K562 (cell line): ENCODE measurements around the gene TENM4. TPM values are rescaled to one million over a fixed set of nuclear protein-coding genes. Genes with fewer than 3 reads are reported as not detected.

ENCODE experiments used
- ATAC-seq: fragments of 200-7000 bp; cut with Tn5 transposase; 3 replicates; pipeline ENCODE4 v1.9.1; 2020; ENCODE audit warnings: moderate library complexity
- BruUV-seq: library from RNA; stranded (reverse); fragments of 400-500 nt; replicated peaks from 2 replicates; lab custom pipeline; 2021; lab: Mats Ljungman, UMichigan
- CTCF ChIA-PET: fragments of 300-600 bp; formaldehyde crosslinking; extraction: SDS; loops from one replicate; lab custom pipeline; 2021; ENCODE audit warnings: low intra/inter-chr PET ratio; lab: Yijun Ruan, JAX
- POLR2A ChIA-PET: fragments of 300-600, 350-650 bp; sonication (Branson Sonifier 250); formaldehyde crosslinking; extraction: SDS; loops from one replicate; lab custom pipeline; 2021; ENCODE audit warnings: antibody characterized with exemption, inconsistent platforms; lab: Yijun Ruan, JAX
- DNase-seq, 4 experiments: peaks; one replicate each; pipeline versions ENCODE4 v3.0.0 to v3.0.0-alpha.2; 2011 to 2018; ENCODE audit warnings: low spot score in 3 of 4, mixed read lengths in 3 of 4; ENCODE audit errors: extremely low read depth in 1 of 4
- FAIRE-seq: peaks from 2 replicates; lab custom pipeline; 2011; peaks lifted over from hg19 to GRCh38; lab: Jason Lieb, UNC
- H2AFZ ChIP-seq: 2 replicates; pipeline ENCODE4 v1.6.0; 2011; ENCODE audit warnings: low read depth, low read length, control low read depth, inconsistent platforms
- H3K27ac ChIP-seq: fragments of 200-600 bp; 3 replicates; pipeline ENCODE4 v1.8.0; 2011; ENCODE audit warnings: low read depth, mild to moderate bottlenecking, control low read depth, inconsistent platforms, low read length, moderate library complexity, mixed read lengths; ENCODE audit errors: extremely low read depth
- H3K27me3 ChIP-seq, 2 experiments: fragments of 300-600 bp in 1 of 2; 2 replicates in 1 of 2; 3 replicates in 1 of 2; pipeline versions ENCODE4 v1.6.0 to v1.8.0; 2011; ENCODE audit warnings: inconsistent platforms in 2 of 2, low read length in 2 of 2, mild to moderate bottlenecking in 1 of 2, mixed read lengths in 1 of 2, moderate library complexity in 1 of 2; ENCODE audit not compliant: control insufficient read depth in 2 of 2, insufficient read depth in 2 of 2
- H3K36me3 ChIP-seq: fragments of 300-600 bp; 3 replicates; pipeline ENCODE4 v1.8.0; 2011; ENCODE audit warnings: mild to moderate bottlenecking, low read length, inconsistent platforms; ENCODE audit not compliant: control insufficient read depth, insufficient read depth
- H3K4me1 ChIP-seq, 2 experiments: fragments of 200-600 bp in 1 of 2; replicated peaks in 1 of 2; 2 replicates in 1 of 2; 3 replicates in 1 of 2; pipeline versions ENCODE4 v1.5.1 to v1.8.0; 2011; ENCODE audit warnings: inconsistent platforms in 2 of 2, low read length in 2 of 2, mild to moderate bottlenecking in 1 of 2, mixed read lengths in 1 of 2, moderate library complexity in 1 of 2; ENCODE audit not compliant: control insufficient read depth in 2 of 2, insufficient read depth in 2 of 2
- H3K4me2 ChIP-seq: 2 replicates; pipeline ENCODE4 v1.6.1; 2011; ENCODE audit warnings: low read length, control low read depth, inconsistent platforms, mixed read lengths; ENCODE audit not compliant: insufficient read depth
- H3K4me3 ChIP-seq: fragments of 200-600 bp; sonication (generic), shearing (Covaris generic); 2 replicates; pipeline ENCODE4 v1.5.1; 2016; ENCODE audit warnings: control low read depth, inconsistent platforms
- H3K79me2 ChIP-seq: fragments of 200-600 bp; 3 replicates; pipeline ENCODE4 v1.8.0; 2011; ENCODE audit warnings: low read length, inconsistent platforms; ENCODE audit not compliant: control insufficient read depth, insufficient read depth
- H3K9ac ChIP-seq, 2 experiments: 2 replicates each; pipeline versions ENCODE4 v1.6.0 to v1.6.1; 2011; ENCODE audit warnings: low read depth in 2 of 2, low read length in 2 of 2, control low read depth in 1 of 2, inconsistent platforms in 1 of 2, mild to moderate bottlenecking in 1 of 2, mixed read lengths in 1 of 2; ENCODE audit not compliant: insufficient read depth in 1 of 2
- H3K9me1 ChIP-seq: one replicate; pipeline ENCODE4 v1.6.0; 2011; ENCODE audit warnings: inconsistent platforms, mild to moderate bottlenecking, low read length, moderate library complexity; ENCODE audit not compliant: control insufficient read depth, insufficient read depth
- H3K9me3 ChIP-seq: replicated peaks from 2 replicates; pipeline ENCODE4 v1.5.1; 2011; ENCODE audit warnings: low read depth, low read length, inconsistent platforms; ENCODE audit not compliant: control insufficient read depth, insufficient read depth
- H4K20me1 ChIP-seq: replicated peaks from 2 replicates; pipeline ENCODE4 v1.6.1; 2011; ENCODE audit warnings: low read length, inconsistent platforms, mixed read lengths; ENCODE audit not compliant: control insufficient read depth, insufficient read depth
- DMBX1 ChIP-seq: fragments of 250-450 bp; sonication (Bioruptor Pico); IDR thresholded peaks from 2 replicates; pipeline ENCODE4 v1.8.0; 2022; ENCODE audit warnings: inconsistent platforms, mild to moderate bottlenecking, moderate library complexity, borderline replicate concordance
- GATA2 ChIP-seq: sonication (generic); formaldehyde crosslinking; IDR thresholded peaks from 2 replicates; pipeline ENCODE4 v1.4.0; 2020; ENCODE audit warnings: mild to moderate bottlenecking, missing genetic modification reagents
- ILF3 ChIP-seq: fragments of 450-650 bp; IDR thresholded peaks from 2 replicates; pipeline ENCODE4 v1.6.1; 2018; ENCODE audit warnings: antibody characterized with exemption, mild to moderate bottlenecking, moderate library complexity, borderline replicate concordance
- PRMT5 ChIP-seq: sonication (generic); formaldehyde crosslinking; IDR thresholded peaks from 2 replicates; pipeline ENCODE4 v1.5.0; 2020; ENCODE audit warnings: missing genetic modification reagents
- RNF219 ChIP-seq: fragments of 250-450 bp; sonication (Bioruptor Pico); IDR thresholded peaks from 2 replicates; pipeline ENCODE4 v1.5.0; 2022; ENCODE audit warnings: mild to moderate bottlenecking
- SAFB2 ChIP-seq: fragments of 200-400 bp; formaldehyde crosslinking; IDR thresholded peaks from 2 replicates; pipeline ENCODE4 v1.6.1; 2018; ENCODE audit warnings: borderline replicate concordance, low read length, low read depth, moderate library complexity; ENCODE audit not compliant: severe bottlenecking
- STAT5B ChIP-seq: fragments of 250-450 bp; sonication (Bioruptor Pico); IDR thresholded peaks from 2 replicates; pipeline ENCODE4 v1.8.0; 2021; ENCODE audit warnings: mild to moderate bottlenecking, inconsistent platforms
- ZNF280A ChIP-seq: fragments of 450-650 bp; IDR thresholded peaks from 2 replicates; pipeline ENCODE4 v1.6.1; 2018; ENCODE audit warnings: mild to moderate bottlenecking, low read depth; ENCODE audit not compliant: partially characterized antibody
- ZNF280B ChIP-seq: fragments of 250-450 bp; sonication (Bioruptor Pico); IDR thresholded peaks from 2 replicates; pipeline ENCODE4 v1.5.1; 2021; ENCODE audit warnings: mild to moderate bottlenecking
- ZNF384 ChIP-seq: IDR thresholded peaks from 2 replicates; pipeline ENCODE4 v1.6.1; 2012; ENCODE audit warnings: low read depth, low read length, improper control_type of control experiment
- WGBS: fragments of 100-300 bp; shearing (Covaris generic); methylation state at CpG from one replicate; pipeline ENCODE4 v1.1.6; 2016; ENCODE audit warnings: low coverage, mixed read lengths; ENCODE audit not compliant: insufficient coverage; ENCODE audit errors: missing lambda C conversion rate; 5-methylcytosine and 5-hydroxymethylcytosine counted together
- in situ Hi-C: fragments of 300-500 bp; cut with MboI; formaldehyde crosslinking; loops from 4 replicates; pipeline ENCODE4 v1.15.0; 2018; ENCODE audit warnings: inconsistent platforms, mixed read lengths
- intact Hi-C: fragments of 100-400 bp; cut with micrococcal nuclease; formaldehyde crosslinking; loops from 2 replicates; pipeline ENCODE4 v1.14.2; 2022
- polyA plus RNA-seq, 8 experiments: library from polyadenylated mRNA; depleted of rRNA in 4 of 8; stranded (reverse) in 5 of 8; unstranded in 3 of 8; fragments of >200 nt; fragmentation: Nextera tagmentation in 2 of 8; fragmentation: Illumina TruSeq in 1 of 8; extraction: Ambion mirVana in 2 of 8; extraction: Trizol in 1 of 8; gene quantifications; 2 replicates each; pipeline versions ENCODE4 v1.2.1 to v1.2.3, GENCODE V29; 2011 to 2014; ENCODE audit warnings: inconsistent platforms in 1 of 8, missing spikeins in 1 of 8
- total RNA-seq, 7 experiments: library from RNA; depleted of rRNA in 6 of 7; stranded (reverse); fragments of >200 nt in 6 of 7; fragmentation: Illumina TruSeq in 2 of 7; extraction: Trizol in 2 of 7; gene quantifications; 2 replicates each; pipeline versions ENCODE4 v1.2.1 to v1.2.3, GENCODE V29; 2011 to 2021; ENCODE audit warnings: low replicate concordance in 1 of 7

Gene TENM4
- total and polyA plus RNA-seq, 9 of the 15 experiments (the other 6 are each of a cell fraction or from before 2014, with no cell fraction given), result 0.16 TPM; not detected in 8

GRCh38 chr11:78916759-78917158, 524.1 kb downstream of the TENM4 start (continued):
- TF ChIP-seq PRMT5 (CRISPR knock-in tag) (no peak), ILF3 (no peak), STAT5B (CRISPR knock-in tag) (no peak), GATA2 (no peak), RNF219 (CRISPR knock-in tag) (no peak), ZNF280B (CRISPR knock-in tag) (no peak)

GRCh38 chr11:78914503-78914902, 526.3 kb downstream of the TENM4 start:
- peaks cover 0 to 8% of the 10 kb centered on the region in 2 experiments; a peak in 2 of 5 replicates for H3K27me3 ChIP-seq
- whole genome bisulfite sequencing, result 0% methylated on average over 1 of the region's 1 CpG
- ATAC-seq, result no peak
- TF ChIP-seq DMBX1 (CRISPR knock-in tag) (no peak), ZNF384 (no peak), ZNF280A (no peak), SAFB2 (no peak)

More at GRCh38 chr11:78914503-78914902, 526.3 kb downstream of the TENM4 start:
- H2AFZ ChIP-seq, result no peak overlapping the region
- intact Hi-C loops (no loop called here), in situ Hi-C loops (no loop called here)
- no peak overlapping the region for H3K4me3 ChIP-seq
- FAIRE-seq (no peak), DNase-seq (no peak)
- CTCF ChIA-PET, result no interaction called here
- BruUV-seq, result no TSS peak
- H3K4me2 ChIP-seq, result no peak overlapping the region
- no peaks in the 10 kb centered on the region for H4K20me1 ChIP-seq
- no peak overlapping the region for H3K9ac ChIP-seq
- no peaks in the 10 kb centered on the region for H3K9me3 ChIP-seq
- POLR2A ChIA-PET, result interaction anchor here (1.6 kb wide), 1 partner anchor 12 kb away, joined by 5 read pairs; no protein-coding TSS in a partner anchor
- H3K36me3 ChIP-seq, result no peaks in the 10 kb centered on the region
- H3K79me2 ChIP-seq, result no peaks in the 10 kb centered on the region
- no peak overlapping the region for H3K27ac ChIP-seq
- H3K9me1 ChIP-seq, result no peaks in the 10 kb centered on the region
- H3K4me1 ChIP-seq, result no peaks in the 10 kb centered on the region
